DND-41 (cell line): ENCODE measurements around the gene ZIM2.

Experiments
- ATAC-seq: fragments of 200-7000 bp; cut with Tn5 transposase; 3 replicates; pipeline ENCODE4 v1.9.1; 2021; ENCODE audit warnings: low read depth; ENCODE audit not compliant: insufficient read depth
- DNase-seq: peaks from one replicate; pipeline ENCODE4 v3.0.0-alpha.2; 2020
- H2AFZ ChIP-seq: 2 replicates; pipeline ENCODE4 v1.6.0; 2012; ENCODE audit warnings: low read depth, low read length
- H3K27ac ChIP-seq: 2 replicates; pipeline ENCODE4 v1.5.1; 2012; ENCODE audit warnings: low read length, inconsistent platforms
- H3K27me3 ChIP-seq: fragments of 200-600 bp; sonication (generic); 2 replicates; pipeline ENCODE4 v1.6.0; 2012; ENCODE audit warnings: low read length, mild to moderate bottlenecking, inconsistent platforms; ENCODE audit not compliant: insufficient read depth, poor library complexity
- H3K36me3 ChIP-seq: 2 replicates; pipeline ENCODE4 v1.5.1; 2012; ENCODE audit warnings: low read length, inconsistent platforms; ENCODE audit not compliant: insufficient read depth
- H3K4me1 ChIP-seq: 2 replicates; pipeline ENCODE4 v1.5.1; 2012; ENCODE audit warnings: mild to moderate bottlenecking, low read length; ENCODE audit not compliant: insufficient read depth
- H3K4me2 ChIP-seq: 2 replicates; pipeline ENCODE4 v1.6.0; 2012; ENCODE audit warnings: mild to moderate bottlenecking, moderate library complexity, low read length, inconsistent platforms; ENCODE audit not compliant: insufficient read depth
- H3K4me3 ChIP-seq, 2 experiments: fragments of 200-600 bp in 1 of 2; shearing (Covaris generic) in 1 of 2; 2 replicates each; pipeline ENCODE4 v1.5.1; 2012 to 2016; ENCODE audit warnings: inconsistent platforms in 2 of 2, low read length in 2 of 2, mild to moderate bottlenecking in 2 of 2, low read depth in 1 of 2, moderate library complexity in 1 of 2
- H3K79me2 ChIP-seq: 2 replicates; pipeline ENCODE4 v1.6.0; 2012; ENCODE audit warnings: low read length, inconsistent platforms; ENCODE audit not compliant: insufficient read depth
- H3K9ac ChIP-seq: 2 replicates; pipeline ENCODE4 v1.6.0; 2012; ENCODE audit warnings: low read depth, mild to moderate bottlenecking, inconsistent platforms, low read length, moderate library complexity
- H3K9me3 ChIP-seq: 2 replicates; pipeline ENCODE4 v1.5.1; 2012; ENCODE audit warnings: low read length, moderate library complexity, mild to moderate bottlenecking, inconsistent platforms; ENCODE audit not compliant: insufficient read depth, severe bottlenecking
- H4K20me1 ChIP-seq: 2 replicates; pipeline ENCODE4 v1.6.0; 2012; ENCODE audit warnings: low read length; ENCODE audit not compliant: insufficient read depth
- EZH2 ChIP-seq: IDR thresholded peaks from 3 replicates; pipeline ENCODE4 v1.6.1; 2012; ENCODE audit warnings: borderline replicate concordance, low read depth, mild to moderate bottlenecking, moderate library complexity, low read length, inconsistent platforms; ENCODE audit not compliant: severe bottlenecking
- TF ChIP-seq, protein P1 (sequence below): IDR thresholded peaks from 2 replicates; pipeline ENCODE4 v1.5.1; 2012; ENCODE audit warnings: borderline replicate concordance, low read length, moderate library complexity, mild to moderate bottlenecking; ENCODE audit not compliant: poor library complexity, severe bottlenecking; ENCODE audit errors: extremely low read depth

ZIM2 gene

DNA sequence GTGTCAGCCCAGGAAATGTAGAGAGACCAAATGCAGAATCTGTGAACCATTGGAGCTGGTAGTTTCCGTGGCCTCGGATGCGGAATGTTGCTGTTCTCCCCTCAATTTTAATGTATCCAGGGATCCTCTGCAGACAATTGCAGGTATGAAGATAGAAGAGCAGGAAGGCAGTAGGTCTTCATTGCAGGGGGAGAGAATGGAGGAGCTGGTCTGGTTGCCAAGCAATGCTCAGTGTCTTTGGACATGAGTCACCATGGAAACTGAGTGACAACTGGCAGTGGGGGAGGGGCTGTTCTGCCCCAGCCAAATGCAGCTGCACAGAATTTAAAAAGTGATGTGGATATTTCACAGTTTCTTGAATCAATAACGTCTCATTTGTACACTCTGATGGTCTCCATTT is 112.8 kb downstream of the ZIM2 start:
- DNase-seq, result no peak
- no peak overlapping the region for H3K27ac ChIP-seq
- H4K20me1 ChIP-seq, result no peaks in the 10 kb centered on the region
- no peaks in the 10 kb centered on the region for H3K79me2 ChIP-seq
- H3K4me2 ChIP-seq, result no peak overlapping the region
- no peaks in the 10 kb centered on the region for H3K27me3 ChIP-seq
- ATAC-seq, result no peak
- no peak overlapping the region for H2AFZ ChIP-seq
- H3K36me3 ChIP-seq, result no peaks in the 10 kb centered on the region
- H3K9ac ChIP-seq, result no peak overlapping the region
- TF ChIP-seq EZH2, result no peak
- TF ChIP-seq, protein P1, sequence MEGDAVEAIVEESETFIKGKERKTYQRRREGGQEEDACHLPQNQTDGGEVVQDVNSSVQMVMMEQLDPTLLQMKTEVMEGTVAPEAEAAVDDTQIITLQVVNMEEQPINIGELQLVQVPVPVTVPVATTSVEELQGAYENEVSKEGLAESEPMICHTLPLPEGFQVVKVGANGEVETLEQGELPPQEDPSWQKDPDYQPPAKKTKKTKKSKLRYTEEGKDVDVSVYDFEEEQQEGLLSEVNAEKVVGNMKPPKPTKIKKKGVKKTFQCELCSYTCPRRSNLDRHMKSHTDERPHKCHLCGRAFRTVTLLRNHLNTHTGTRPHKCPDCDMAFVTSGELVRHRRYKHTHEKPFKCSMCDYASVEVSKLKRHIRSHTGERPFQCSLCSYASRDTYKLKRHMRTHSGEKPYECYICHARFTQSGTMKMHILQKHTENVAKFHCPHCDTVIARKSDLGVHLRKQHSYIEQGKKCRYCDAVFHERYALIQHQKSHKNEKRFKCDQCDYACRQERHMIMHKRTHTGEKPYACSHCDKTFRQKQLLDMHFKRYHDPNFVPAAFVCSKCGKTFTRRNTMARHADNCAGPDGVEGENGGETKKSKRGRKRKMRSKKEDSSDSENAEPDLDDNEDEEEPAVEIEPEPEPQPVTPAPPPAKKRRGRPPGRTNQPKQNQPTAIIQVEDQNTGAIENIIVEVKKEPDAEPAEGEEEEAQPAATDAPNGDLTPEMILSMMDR, result no peak
- no peaks in the 10 kb centered on the region for H3K9me3 ChIP-seq
- H3K4me1 ChIP-seq, result no peaks in the 10 kb centered on the region
- no peak overlapping the region for H3K4me3 ChIP-seq

DNA sequence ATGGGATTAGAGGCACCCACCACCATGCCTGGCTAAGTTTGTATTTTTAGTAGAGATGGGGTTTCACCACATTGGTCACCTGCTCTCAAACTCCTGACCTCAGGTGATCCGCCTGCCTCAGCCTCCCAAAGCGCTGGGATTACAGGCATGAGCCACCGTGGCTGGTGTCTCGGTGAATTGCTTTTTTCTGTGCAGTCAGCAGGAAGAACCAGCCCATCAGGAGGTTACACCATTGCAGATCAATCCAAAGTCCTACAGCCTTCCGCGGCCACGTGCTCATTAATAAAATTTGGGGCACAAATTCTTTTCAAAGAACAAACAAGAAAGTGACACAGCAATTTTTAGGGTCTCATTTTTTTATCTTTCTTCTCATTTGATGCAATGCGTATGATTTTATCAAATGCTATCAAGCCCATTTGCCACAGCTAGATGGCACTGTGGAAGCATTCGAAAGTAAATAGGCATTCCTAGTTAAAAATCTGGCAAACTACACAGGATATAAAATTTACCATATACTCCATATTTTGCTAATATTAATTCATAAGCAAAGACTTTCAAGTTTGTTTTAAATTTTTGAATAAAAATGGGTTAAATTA is 114.6 kb downstream of the ZIM2 start:
- H2AFZ ChIP-seq, result no peak overlapping the region
- H3K4me2 ChIP-seq, result no peak overlapping the region
- no peaks in the 10 kb centered on the region for H4K20me1 ChIP-seq
- DNase-seq (no peak), ATAC-seq (no peak)
- no peak overlapping the region for H3K4me3 ChIP-seq
- H3K27ac ChIP-seq, result no peak overlapping the region
- no peaks in the 10 kb centered on the region for H3K79me2 ChIP-seq
- no peaks in the 10 kb centered on the region for H3K4me1 ChIP-seq
- H3K9me3 ChIP-seq, result no peaks in the 10 kb centered on the region
- no peak for TF ChIP-seq EZH2
- TF ChIP-seq, protein P1, result peak; percentile 55
- no peaks in the 10 kb centered on the region for H3K36me3 ChIP-seq
- H3K9ac ChIP-seq, result no peak overlapping the region
- H3K27me3 ChIP-seq, result no peaks in the 10 kb centered on the region
